Activated T-helper 9 cell treated with anti-CD3 and anti-CD28 coated beads, Interleukin-2, amount 50 U/mL, for 16 hours (primary cell): ENCODE data around the gene PLCB1.
"Not testable (repeated sequence)": the region's sequence is repeated elsewhere in the genome, so short reads cannot be mapped to it uniquely, and the experiment has no call there.

Source experiments
- DNase-seq: peaks from one replicate; pipeline ENCODE4 v3.0.0-alpha.2; 2020; ENCODE audit warnings: low read depth

Gene PLCB1

GRCh38 chr20:8406391-8406790 is 274.3 kb downstream of the PLCB1 start:
- DNase-seq: no peak

- DNase-seq: no peak
Measured at GRCh38 chr20:8408587-8409307, 276.7 kb downstream of the PLCB1 start.

- no peak for DNase-seq
Measured at GRCh38 chr20:8413691-8414090, 281.6 kb downstream of the PLCB1 start.

GRCh38 chr20:8414586-8415274 is 282.7 kb downstream of the PLCB1 start:
- no peak for DNase-seq

- DNase-seq: no peak
Measured at GRCh38 chr20:8421981-8422380, 289.9 kb downstream of the PLCB1 start.

GRCh38 chr20:8423482-8423881 is 291.4 kb downstream of the PLCB1 start:
- DNase-seq: no peak

- no peak for DNase-seq
Measured at GRCh38 chr20:8424010-8424409, 291.9 kb downstream of the PLCB1 start.

- DNase-seq: no peak
Measured at GRCh38 chr20:8425016-8425415, 292.9 kb downstream of the PLCB1 start.

GRCh38 chr20:8425802-8426201 is 293.7 kb downstream of the PLCB1 start:
- no peak for DNase-seq

- no peak for DNase-seq
Measured at GRCh38 chr20:8427419-8428040, 295.5 kb downstream of the PLCB1 start.

- DNase-seq: no peak
Measured at GRCh38 chr20:8428988-8429387, 296.9 kb downstream of the PLCB1 start.

- no peak for DNase-seq
Measured at GRCh38 chr20:8431538-8432434, 299.7 kb downstream of the PLCB1 start.

- no peak for DNase-seq
Measured at GRCh38 chr20:8432435-8433148, 300.5 kb downstream of the PLCB1 start.

- DNase-seq: no peak
Measured at GRCh38 chr20:8433291-8433690, 301.2 kb downstream of the PLCB1 start.

GRCh38 chr20:8434326-8434876 is 302.3 kb downstream of the PLCB1 start:
- DNase-seq: no peak

GRCh38 chr20:8435285-8436035 is 303.4 kb downstream of the PLCB1 start:
- DNase-seq: no peak

- not testable (repeated sequence) for DNase-seq
Measured at GRCh38 chr20:8436938-8437337, 304.9 kb downstream of the PLCB1 start.

GRCh38 chr20:8438748-8439147 is 306.7 kb downstream of the PLCB1 start:
- no peak for DNase-seq

GRCh38 chr20:8443464-8444072 is 311.5 kb downstream of the PLCB1 start:
- DNase-seq: no peak
